ENCODE measurements around the gene PXN. TPM values are rescaled to one million over a fixed set of nuclear protein-coding genes. Genes with fewer than 3 reads are reported as not detected.

The PXN gene
- total and polyA plus RNA-seq, 2 of the 13 experiments (the other 11 are each of a cell fraction or from before 2014, with no cell fraction given) = 13.6 to 14.2 TPM

- no peak overlapping the region for H3K27ac ChIP-seq (ENCODE audit: extremely low read length, insufficient read depth, low read length)
- BruUV-seq (replicated peaks) = no TSS peak
- no peaks in the 10 kb centered on the region for H3K36me3 ChIP-seq (replicated peaks in 1 of 2; ENCODE audit: control insufficient read depth in 1 of 2, insufficient read depth in 2 of 2, low read length in 2 of 2)
- no peaks in the 10 kb centered on the region for H3K79me2 ChIP-seq (ENCODE audit: insufficient read depth, low read length)
- ATAC-seq = no peak
- H4K20me1 ChIP-seq (ENCODE audit: insufficient read depth, low read length) = no peaks in the 10 kb centered on the region
- ChIA-PET CTCF (ENCODE audit: low intra/inter-chr PET ratio, low total read pairs) (no interaction called here), POLR2A (interaction anchor here (0.7 to 2.1 kb wide), 3 partner anchors 8 to 55 kb away, joined by 3 to 13 read pairs (median 4); partner anchors contain the start of gene RNU4-2)
- H3K4me1 ChIP-seq (ENCODE audit: insufficient read depth, low read length) = 0 out of 2 replicates have a peak, but pooled peaks cover 5% of the 10 kb centered on the region
- H3K4me2 ChIP-seq (ENCODE audit: low read depth, low read length) = no peak overlapping the region
- no peak for FAIRE-seq
- intact Hi-C loops (cut with micrococcal nuclease; ENCODE audit: unreplicated experiment) = no loop called here
- in situ Hi-C loops (cut with HindIII; ENCODE audit: extremely low pct_ligation_motif_present, low pct_unique_long_range_greater_than_20kb) = no loop called here
- no peak overlapping the region for H3K9ac ChIP-seq (ENCODE audit: insufficient read depth, low read depth, low read length)
- H3K27me3 ChIP-seq (ENCODE audit: control insufficient read depth in 1 of 2, insufficient read depth in 2 of 2, low read length in 2 of 2) = peaks cover 0 to 1% of the 10 kb centered on the region in 2 experiments; a peak in 3 of 5 replicates
- H2AFZ ChIP-seq (ENCODE audit: low read length) = no peak overlapping the region
- no peak overlapping the region for H3K4me3 ChIP-seq (replicated peaks in 1 of 3; ENCODE audit: insufficient read depth in 1 of 3, low read depth in 2 of 3, low read length in 3 of 3)
- no peak for DNase-seq (ENCODE audit: low spot score)
- WGBS (ENCODE audit: low lambda C conversion rate) = 27% methylated on average over 7 of the region's 7 CpGs
- TF ChIP-seq FOXP4 (CRISPR knock-in tag; IDR thresholded peaks at IDR 0.05) = no peak
- no peak for TF ChIP-seq GTF3A (CRISPR knock-in tag; conservative IDR thresholded peaks at IDR 0.05)
- no peak for TF ChIP-seq ZNF44 (CRISPR knock-in tag; IDR thresholded peaks at IDR 0.05)
- TF ChIP-seq KLF15 (CRISPR knock-in tag; IDR thresholded peaks at IDR 0.05; ENCODE audit: borderline replicate concordance) = no peak
- no peak for TF ChIP-seq TFAP4 (IDR thresholded peaks at IDR 0.05; ENCODE audit: borderline replicate concordance, low read depth)
- TF ChIP-seq ONECUT2 (CRISPR knock-in tag; IDR thresholded peaks at IDR 0.05) = no peak
- no peak for TF ChIP-seq THAP11 (CRISPR knock-in tag; IDR thresholded peaks at IDR 0.05)
- H3K9me3 ChIP-seq (ENCODE audit: low read length) = no peaks in the 10 kb centered on the region
Observed at GRCh38 chr12:120283318-120283717, 17.8 kb upstream of the PXN start.

Data from HepG2 (cell line).